GM21526 (cell line): ENCODE data around the gene CD63.

ENCODE experiments used
- ATAC-seq: cut with Tn5 transposase; IDR thresholded peaks from one replicate; pipeline ENCODE4 v1.9.1; 2021; ENCODE audit warnings: moderate library complexity; ENCODE audit not compliant: unreplicated experiment, low FRiP score

Gene CD63

DNA sequence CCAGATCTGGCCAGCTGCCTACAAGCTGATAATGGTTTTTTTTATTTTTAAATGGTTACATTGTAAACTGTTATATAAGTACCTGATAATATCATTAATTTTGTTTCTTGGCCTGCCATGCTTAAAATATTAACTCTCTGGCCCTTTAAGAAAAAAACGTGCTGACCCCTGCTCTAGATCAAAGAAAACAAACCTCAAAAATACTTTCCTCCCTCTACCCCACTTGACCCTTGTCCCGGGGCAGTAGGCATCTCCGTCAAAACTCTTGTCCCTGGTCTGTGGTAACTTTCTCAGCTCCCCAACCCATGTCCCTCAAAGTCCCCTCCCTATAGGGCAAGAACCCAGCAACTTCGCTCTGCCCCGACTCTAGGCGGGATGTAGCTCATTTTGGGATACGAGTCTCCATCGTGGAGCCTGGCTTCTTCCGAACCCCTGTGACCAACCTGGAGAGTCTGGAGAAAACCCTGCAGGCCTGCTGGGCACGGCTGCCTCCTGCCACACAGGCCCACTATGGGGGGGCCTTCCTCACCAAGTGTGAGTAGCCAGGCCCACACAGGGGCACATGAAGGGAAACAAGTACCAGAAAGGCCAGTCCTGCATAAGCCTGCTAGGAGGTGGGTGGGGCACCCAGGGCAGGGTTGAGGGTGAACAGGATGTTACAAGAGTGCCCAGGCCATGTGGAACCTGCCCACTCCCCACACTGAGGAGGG is 5.1 kb downstream of the CD63 start:
- ATAC-seq, result no peak

DNA sequence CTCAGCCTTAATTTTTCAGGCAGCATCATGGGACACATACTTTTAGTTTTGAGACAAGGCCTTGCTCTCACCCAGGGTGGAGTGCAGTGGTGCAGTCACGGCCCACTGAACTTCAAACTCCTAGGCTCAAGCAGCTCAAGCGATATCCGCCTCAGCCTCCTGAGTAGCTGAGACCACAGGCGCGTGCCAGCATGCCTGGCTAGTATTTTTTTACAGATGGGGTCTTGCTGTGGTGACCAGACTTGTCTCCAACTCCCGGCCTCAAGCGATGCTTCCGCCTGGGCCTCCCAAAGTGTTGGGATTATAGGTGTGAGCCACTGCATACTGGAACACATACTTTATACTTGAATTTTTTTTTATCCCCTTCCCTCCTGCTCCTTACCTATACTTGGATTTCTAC is 5.9 kb downstream of the CD63 start:
- no peak for ATAC-seq

DNA sequence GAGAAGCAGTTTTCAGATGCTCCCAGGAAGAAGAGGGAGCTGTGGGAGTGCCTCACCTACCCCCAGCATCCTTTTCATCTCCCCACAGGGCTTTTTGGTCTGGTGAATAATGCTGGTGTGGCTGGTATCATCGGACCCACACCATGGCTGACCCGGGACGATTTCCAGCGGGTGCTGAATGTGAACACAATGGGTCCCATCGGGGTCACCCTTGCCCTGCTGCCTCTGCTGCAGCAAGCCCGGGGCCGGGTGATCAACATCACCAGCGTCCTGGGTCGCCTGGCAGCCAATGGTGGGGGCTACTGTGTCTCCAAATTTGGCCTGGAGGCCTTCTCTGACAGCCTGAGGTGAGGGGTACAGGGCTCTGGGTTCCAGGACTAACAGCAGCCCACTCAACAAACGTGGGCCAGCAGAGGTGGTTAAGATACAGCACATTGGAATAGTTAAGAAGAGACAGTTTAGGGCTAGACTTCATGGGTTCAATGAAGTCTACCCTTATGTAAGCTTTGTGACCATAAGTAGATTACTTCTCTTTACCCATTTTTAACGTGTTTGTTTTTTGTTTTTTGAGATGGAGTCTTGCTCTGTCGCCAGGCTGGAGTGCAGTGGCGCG is 7.1 kb downstream of the CD63 start:
- no peak for ATAC-seq

DNA sequence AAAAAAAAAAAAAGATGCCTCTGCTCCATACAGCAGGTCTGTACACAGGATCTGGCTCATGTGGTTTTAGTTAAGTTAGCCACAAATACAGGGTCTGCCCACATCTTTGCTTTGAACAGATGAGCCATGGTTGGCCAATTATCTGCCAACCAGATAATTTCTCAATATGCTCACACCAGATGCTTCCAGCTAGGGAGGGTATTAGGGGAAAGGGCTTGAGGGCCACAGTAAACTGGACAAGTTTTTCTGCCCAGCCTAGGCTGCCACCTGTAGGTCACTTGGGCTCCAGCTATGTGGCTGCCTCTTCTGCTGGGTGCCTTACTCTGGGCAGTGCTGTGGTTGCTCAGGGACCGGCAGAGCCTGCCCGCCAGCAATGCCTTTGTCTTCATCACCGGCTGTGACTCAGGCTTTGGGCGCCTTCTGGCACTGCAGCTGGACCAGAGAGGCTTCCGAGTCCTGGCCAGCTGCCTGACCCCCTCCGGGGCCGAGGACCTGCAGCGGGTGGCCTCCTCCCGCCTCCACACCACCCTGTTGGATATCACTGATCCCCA is 7.8 kb downstream of the CD63 start:
- no peak for ATAC-seq

DNA sequence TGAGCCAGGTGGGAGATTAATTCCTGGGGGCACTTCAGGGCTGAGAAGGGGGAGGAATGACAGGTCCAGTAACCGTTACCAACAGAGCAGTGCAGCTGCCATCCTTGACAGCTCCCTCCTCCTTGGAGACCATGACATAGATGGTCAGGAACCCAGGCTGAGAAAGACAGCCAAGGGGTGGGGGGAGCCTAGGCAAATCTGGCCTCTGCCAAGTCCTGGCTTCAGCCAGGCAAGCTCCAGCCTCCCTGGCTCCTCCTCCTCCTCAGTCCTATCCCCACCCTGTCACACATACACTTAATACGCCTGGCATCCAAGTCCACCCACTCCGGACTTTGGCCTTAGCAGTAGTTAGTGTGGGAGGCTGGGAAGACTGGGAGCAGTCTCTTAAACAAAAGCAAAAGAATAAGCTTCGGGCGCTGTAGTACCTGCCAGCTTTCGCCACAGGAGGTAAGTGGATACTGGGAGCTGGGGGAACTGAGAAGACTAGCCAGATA is 8.7 kb downstream of the CD63 start, which contains the start of gene RDH5:
TSS of gene RDH5 (plus strand) at position 323 of the 494 bp plus-strand sequence. CDS start 792 bp downstream, outside the sequence.
- no peak for ATAC-seq

DNA sequence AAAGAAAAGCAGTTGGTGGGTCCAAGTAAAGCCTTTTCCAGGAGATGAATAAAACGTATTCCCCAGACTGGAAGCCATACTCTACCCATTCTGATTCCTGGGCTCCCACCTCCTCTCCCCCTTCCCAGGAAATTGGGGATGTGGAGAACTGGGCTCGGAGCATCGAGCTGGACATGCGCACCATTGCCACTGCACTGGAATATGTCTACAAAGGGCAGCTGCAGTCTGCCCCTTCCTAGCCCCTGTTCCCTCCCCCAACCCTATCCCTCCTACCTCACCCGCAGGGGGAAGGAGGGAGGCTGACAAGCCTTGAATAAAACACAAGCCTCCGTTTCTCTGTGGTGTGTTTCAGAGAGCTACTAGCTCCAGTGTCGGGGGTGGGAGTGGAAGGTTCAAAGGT is 9.4 kb downstream of the CD63 start:
- no peak for ATAC-seq

DNA sequence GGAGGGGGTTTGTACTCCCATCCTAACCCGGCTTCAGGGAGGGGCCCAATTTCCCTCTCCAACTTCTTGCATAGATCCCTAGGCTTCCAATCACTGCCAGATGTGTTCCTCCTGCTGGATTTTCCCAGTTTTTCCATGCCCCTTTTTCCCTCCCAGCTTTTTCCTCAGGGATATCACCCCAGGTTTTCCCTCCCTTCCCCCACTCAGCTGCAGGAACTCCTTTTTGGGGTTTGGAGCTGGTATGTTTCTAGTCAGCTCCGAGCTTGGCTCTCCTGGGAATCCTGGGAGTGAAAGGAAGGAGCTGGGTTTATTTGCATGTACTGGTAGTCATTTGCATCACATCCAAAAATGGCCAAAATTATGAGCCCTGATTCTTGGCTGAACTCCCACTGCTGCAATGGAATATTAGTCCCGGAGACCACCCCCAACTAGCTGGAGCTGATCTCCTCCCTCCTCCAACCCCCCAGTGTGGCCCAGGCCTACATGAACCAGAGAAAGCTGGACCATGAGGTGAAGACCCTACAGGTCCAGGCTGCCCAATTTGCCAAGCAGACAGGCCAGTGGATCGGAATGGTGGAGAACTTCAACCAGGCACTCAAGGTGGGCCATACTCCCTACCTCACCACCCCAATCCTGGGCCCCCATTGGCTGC is 10.1 kb downstream of the CD63 start:
- no peak for ATAC-seq

DNA sequence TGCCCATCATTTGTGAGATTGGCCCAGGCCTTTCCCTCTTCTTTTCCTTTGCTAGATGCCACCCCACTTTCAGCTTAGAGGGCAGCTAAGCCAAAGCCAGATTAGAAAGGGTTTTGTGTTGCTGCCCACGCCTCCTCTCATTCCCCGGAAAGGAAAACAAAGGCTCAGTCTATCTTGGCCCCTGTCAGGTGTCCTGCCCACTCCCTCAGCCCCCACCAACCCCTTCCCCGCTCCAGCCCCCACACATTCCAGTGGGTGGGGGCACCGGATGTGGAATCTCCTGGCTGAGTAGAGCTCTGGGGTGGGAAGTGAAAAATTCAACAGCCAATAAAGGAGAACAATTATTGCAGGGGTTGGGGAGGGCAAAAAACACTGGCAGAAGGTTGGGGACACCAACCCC is 10.8 kb downstream of the CD63 start:
- ATAC-seq, result no peak

DNA sequence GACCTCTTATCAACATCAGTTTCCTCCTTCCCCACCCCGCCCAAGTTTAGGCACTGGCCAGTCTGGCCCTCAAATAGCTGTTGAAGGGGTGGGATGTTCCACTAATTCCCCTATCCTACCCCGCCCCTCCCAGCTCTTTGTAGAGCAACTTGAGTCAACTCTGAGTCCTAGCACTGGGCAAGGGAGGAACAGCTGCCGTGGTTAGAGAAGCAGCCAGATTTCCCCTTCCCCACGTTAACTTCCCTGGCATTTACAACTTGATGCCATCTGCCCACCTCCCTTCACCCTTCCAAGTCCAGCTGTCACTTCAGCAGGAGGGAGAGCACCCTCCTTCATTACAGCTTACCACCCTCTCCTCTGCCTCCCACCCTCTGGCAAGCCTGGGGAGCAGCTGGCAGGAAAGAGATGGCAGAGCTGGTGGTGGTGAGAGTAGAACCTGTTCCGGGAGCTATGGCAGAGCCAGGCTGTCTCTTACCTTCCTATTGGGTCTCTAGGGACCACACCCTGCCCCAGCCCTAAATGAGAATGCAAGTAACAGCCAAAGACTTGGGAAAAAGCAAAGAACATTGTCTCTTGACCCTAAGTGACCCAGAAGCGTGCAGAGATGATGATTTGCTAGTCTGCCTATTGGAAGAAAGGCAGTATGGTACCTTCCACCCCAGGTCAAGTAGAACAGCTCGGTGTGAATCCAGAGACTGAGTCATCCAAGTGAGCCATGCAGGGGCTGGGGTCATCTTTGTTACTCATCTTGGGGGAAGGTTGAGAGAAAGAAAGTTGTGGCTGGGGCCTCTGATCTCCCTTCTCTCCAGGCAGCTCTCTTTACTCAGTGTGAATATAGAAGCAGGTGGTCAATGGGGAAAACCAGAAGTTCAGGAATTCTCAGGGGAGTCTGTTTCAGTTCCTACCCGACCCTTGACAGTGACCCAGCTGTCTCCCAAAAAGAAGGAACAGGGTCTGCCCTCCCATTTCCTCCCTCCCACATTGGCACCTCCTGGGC is 11.5 kb downstream of the CD63 start:
- ATAC-seq, result no peak

DNA sequence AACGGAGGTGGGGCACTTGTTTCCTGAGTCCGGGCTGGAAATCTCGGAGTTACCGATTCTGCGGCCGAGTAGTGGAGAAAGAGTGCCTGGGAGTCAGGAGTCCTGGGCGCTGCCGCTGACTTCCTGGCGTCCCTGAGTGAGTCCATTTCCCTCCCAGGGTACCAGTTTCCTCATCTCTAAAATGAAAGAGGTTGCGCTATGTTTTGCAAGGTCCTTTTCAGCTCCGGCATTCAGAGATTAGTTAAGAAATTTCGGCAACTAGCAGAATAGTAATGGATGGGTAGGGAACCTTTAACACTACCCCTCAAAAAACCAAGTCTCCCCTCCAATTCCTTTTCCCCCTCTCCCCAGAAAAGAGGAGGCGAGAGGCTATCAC is 12.2 kb downstream of the CD63 start:
- peak; percentile 29 for ATAC-seq

DNA sequence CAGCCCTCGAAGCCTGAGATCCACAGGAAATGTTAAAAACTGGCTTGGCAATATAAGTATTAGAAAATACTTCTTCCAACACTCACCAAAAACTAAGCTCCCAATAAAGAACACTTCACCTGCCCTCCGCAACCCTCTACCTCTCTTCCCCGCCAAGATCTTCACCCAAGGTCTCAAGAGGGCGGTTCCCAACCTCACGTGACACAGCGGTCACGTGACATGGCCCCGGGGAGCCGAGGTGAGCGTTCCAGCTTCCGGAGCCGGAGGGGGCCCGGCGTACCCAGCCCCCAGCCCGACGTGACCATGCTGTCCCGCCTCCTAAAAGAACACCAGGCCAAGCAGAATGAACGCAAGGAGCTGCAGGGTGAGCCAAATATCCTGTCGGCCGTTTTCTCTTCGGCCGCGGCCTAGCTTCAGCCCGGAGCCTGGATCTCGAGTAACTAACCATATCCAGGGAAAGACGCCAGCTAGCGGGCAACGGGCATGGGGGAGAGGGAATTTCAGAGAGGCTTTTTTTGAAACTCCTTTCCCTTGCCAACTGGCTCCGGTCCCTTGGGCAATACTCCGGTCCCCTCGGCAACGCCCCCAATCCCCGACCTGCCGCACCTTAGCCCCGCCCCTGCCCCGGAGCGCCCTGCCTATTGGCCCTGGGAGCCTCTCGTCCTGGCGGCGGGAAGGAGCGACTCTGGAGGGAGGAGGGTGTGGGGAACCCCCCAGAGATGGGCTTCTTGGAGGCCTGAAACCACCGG is 12.8 kb downstream of the CD63 start, which contains the start of gene BLOC1S1:
TSS of gene BLOC1S1 (plus strand) at position 214 of the 749 bp plus-strand sequence. CDS start at position 220, 6 bp downstream.
- peak; percentile 86 for ATAC-seq

DNA sequence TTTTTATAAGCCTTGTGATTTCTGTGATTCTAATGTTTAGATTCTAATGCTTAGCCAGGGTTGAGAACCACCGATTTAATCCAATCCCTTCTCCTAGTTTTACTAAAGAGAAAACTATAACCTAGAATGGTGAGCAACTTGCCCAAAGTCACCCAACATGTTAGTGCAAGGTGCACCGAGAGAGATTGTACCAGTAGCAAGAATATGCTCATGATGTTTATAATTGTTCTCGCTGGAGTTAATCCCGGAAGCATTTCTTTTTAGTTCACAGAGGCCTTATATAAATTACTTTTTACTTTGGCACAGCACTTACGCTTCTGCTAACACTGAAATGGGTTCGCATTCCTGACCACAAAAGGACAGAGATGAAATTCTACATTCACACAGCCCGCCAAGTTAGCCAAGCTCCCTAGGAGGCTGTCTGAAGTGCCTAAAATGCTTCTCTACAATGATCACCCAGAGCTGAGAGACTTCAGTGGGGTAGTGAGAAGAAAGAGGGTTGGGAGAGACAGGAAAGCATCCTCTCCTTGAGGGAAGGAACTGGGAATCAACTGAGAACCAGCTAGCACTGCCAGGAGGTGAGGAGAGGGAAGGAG is 13.5 kb downstream of the CD63 start:
- no peak for ATAC-seq

DNA sequence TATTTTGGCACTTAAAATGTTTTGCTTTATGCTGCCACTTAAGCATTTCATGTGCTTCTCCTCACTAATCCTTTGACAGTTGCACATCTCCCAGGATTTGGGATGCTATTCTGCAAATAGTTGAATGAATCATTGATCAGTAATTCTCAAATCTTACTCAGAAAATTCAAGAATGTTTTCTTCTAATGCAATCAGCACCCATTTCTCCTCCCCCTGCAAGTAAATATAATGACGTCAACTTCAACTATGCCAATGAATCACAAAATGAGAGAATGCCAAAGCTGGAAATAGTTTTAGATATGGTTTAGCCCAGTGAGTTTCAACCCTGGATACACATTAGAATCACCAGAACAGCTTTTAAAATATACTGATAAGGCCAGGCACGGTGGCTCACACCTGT is 15.1 kb downstream of the CD63 start:
- no peak for ATAC-seq

DNA sequence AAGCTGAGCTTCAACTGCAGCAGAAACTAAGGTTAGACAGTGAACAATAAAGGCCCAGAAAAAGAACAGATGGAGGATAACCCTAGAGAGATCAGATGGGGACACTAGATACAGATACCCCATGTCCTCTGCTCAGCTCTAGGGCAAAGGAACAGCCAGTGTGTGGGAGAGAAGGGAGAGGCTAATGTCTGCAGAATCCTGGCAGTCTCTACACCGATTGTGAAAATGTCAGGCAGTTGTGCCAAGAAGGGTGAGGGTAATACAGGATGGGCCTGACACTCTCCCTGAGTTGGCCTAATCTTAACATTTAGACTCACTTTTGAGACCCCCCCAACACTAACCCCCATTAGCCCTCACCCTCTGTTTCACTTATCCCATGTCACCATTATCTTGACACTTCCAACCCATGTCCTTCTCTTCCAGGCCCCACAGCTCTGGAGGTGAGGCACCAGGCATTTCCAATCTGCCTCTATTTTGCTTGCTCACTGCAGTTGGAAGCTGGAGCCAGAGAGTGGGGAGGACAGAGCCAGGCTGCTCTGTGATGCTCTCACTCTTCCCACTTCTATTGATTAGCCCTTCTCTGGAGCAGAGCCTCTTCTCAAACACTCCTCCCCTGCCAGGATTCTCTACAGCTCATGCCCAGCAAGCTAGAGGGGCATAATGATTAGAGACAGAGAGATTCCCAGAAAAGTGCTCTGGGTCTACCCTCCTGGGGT is 16.0 kb downstream of the CD63 start:
- no peak for ATAC-seq

DNA sequence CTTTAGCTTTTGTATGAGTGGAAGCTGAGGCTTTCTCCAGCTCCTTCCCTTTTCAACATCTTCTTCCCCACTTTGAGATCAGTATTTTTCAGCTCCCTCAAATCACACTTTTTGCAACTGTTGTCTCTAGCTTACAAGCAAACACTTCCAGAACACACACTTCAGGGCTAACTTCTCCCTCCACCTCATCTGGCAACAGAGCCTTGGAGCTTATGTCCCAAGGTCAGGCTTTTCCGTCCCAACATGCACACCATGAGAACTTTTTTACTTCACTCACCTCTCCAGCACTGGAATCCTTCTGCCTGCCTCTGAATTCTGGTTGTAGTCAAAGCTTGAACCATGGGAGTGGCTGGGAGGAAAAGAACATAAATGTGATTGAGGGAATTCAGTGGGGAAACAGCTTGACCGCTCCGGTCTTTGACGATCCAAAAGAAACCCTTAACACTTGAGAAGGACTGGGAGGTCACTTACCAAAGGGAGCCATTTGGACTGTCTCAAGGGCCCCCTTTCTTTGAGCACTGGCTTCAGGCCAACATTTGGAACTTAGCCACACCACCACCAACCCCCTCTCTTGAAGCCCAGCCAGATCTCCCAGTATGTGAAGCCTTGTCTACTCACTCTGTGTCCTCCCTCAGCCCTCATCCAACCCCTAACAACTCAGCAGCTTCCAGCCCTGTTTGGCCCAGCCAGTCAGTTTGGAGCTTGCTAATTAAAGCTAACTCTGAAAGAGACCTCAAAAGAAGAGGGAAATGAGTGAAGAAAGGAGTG is 16.8 kb downstream of the CD63 start:
- ATAC-seq, result no peak

DNA sequence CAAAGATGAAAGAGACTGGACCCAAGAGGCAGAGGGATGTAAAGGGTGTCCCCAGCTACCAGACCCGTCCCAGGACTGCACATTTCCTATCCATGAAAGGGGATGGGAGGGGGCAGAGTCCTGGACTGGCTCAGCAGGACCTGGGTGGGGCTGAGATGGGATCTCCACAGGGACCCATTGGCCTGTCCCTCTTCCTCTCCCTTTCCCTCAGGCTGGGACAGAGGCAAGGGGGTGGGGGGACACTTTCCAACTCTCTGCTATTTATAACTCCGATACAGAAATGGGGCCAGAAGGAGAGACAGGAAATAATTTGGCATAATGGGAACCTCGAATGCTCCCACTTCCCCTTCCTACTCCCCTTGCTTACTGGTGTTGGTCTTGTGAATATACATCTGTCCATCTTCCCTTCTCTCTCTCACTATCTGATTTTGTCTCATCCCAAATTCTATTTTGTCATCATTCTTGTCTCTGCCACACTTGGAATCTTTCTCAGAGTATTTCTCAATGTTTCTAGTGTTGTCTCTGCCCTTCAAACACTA is 20.0 kb downstream of the CD63 start:
- ATAC-seq, result no peak
